Activated CD8-positive, alpha-beta memory T cell treated with anti-CD3 and anti-CD28 coated beads for 24 hours (primary cell): Measurements from ENCODE around the gene RAB10.
"Not testable (repeated sequence)": the region's sequence is repeated elsewhere in the genome, so short reads cannot be mapped to it uniquely, and the experiment has no call there.

Source experiments
- DNase-seq: peaks from one replicate; pipeline ENCODE4 v3.0.0-alpha.2; 2020

RAB10 gene

GRCh38 chr2:26033818-26034636 is at the start of gene RAB10:
Gene RAB10, plus strand, starts transcription at chr2:26034084. Its CDS starts 525 bp downstream, at chr2:26034609.
- peak; percentile 99 for DNase-seq

- no peak for DNase-seq
Measured at GRCh38 chr2:25988134-25988533, 45.8 kb upstream of the RAB10 start.

DNA sequence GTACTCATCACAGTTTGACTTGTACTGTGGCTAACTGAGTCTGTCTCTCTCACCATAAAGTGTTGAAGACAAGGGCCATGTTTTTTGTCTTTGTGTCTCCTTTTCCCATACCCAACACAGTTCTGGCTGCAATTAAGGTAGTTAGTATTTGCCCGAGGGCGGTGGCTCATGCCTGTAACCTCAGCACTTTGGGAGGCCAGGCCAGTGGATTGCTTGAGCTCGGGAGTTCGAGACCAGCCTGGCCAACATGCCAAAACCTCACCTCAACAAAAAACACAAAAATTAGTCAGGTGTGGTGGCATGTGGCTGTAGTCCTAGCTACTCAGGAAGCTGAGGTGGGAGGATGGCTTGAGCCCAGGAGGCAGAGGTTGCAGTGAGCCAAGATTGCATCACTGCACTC is 44.7 kb upstream of the RAB10 start:
- no peak for DNase-seq

GRCh38 chr2:25991965-25992364 is 41.9 kb upstream of the RAB10 start:
- no peak for DNase-seq

DNA sequence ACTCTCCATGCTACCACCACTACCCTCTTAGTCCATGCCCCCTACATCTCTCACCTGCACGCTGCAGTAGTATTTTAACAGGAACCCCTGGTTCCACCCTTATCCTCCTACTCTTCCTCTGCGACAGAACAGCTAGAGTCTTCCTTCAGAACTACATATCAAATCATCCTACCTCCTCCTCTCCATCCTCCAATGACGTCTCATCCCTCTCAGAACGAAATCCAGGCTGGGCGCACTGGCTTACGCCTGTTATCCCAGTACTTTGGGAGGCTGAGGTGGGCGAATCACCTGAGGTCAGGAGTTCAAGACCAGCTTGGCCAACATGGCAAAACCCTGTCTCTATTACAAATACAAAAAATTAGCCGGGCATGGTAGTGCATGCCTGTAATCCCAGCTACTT is 41.3 kb upstream of the RAB10 start:
- DNase-seq, result no peak

- DNase-seq, result no peak
Measured at GRCh38 chr2:25993049-25993448, 40.8 kb upstream of the RAB10 start.

GRCh38 chr2:25994509-25994908 is 39.4 kb upstream of the RAB10 start:
- no peak for DNase-seq

DNA sequence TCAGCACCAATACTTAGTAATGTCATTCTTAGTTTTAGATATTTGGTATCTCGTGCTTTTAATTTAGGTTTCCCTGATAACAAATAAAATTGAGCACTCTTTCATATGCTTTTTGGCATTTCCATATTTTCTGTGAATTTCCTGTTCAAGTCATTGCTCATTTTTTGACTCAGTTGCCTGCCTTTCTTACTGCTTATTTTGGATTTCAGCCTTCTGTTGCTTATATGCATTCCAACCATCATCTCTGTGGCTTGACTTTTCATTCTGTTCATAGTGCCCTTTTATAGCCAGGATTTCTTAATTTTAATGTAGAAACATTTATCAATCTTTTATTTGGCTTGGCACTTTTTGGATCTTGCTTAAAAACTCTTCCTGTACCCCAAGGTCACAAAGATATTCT is 37.0 kb upstream of the RAB10 start:
- no peak for DNase-seq

DNA sequence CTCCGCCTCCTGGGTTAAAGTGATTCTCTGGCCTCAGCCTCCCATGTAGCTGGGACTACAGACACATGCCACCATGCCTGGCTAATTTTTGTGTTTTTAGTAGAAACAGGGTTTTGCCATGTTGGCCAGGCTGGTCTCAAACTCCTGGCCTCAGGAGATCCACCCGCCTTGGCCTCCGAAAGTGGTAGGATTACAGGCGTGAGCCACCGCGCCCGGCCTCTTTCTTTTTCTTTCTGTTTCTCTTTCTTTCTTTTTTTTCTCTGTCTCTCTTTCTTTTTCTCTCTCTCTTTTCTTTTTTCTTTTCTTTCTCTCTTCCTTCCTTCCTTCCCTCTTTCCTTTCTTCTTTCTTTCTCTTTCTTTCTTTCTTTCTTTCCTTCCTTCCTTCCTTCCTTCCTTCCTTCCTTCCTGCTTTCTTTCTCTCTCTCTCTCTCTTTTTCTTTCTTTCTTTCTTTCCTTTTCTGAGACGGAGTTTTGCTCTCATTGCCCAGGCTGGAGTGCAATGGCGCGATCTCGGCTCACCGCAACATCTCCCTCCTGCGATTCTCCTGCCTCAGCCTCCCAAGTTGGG is 35.0 kb upstream of the RAB10 start:
- DNase-seq, result not testable (repeated sequence)

- not testable (repeated sequence) for DNase-seq
Measured at GRCh38 chr2:25999406-25999805, 34.5 kb upstream of the RAB10 start.

DNA sequence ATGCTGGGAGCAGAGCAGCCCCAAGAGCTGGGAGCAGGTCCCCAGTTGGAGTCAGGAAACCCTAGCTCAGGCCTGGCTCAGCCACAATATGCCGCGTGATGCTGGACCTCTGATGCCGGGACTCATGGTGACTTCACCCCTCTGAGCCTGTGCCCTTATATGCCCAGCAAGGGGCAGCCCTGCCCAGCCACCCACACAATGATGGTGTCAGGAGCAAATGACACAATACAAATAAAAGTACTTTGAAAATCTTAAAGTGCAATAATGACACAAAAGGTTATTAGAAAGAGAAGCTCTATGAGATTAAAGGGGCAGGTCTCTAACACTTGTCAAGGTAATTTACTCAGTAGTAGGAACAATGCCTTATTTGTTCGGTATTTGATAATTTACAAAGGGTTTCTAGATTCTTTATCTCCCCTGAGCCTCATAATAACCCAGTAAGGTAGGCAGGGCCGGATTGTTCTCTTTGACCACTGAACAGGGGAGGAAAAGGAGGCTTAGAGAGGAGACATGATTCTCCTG is 33.3 kb upstream of the RAB10 start:
- DNase-seq, result no peak

DNA sequence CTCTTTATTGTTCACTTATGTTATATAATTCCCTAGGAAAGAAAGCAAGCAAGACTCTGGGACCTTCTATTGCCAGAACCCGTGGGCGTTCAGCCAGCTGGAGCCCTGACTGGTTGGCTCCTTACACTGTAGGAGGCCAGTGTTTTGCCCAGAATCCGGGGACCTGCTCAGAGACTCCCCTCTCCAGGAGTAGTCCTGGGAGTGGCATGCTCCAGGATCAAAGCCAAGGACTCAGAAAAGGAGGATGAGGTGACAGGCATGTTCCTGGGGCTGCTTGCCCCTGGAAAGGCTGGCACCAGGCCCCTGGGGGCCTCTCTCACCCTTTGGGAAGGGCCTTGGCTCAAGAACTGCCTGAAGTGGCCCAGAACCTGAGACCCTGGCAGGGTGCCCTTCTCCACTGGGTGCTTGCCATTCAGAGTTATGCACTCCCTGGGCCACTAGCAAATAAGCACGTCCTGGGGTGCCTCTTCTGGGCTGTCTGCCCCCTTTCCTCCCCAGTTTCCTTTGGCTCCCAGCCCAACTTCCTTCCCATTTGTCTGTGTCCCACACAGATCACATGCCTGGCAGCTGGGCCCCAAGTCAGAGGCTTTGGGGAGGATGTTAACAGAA is 32.0 kb upstream of the RAB10 start:
- DNase-seq, result no peak

GRCh38 chr2:26002632-26003310 is 31.1 kb upstream of the RAB10 start:
- no peak for DNase-seq

DNA sequence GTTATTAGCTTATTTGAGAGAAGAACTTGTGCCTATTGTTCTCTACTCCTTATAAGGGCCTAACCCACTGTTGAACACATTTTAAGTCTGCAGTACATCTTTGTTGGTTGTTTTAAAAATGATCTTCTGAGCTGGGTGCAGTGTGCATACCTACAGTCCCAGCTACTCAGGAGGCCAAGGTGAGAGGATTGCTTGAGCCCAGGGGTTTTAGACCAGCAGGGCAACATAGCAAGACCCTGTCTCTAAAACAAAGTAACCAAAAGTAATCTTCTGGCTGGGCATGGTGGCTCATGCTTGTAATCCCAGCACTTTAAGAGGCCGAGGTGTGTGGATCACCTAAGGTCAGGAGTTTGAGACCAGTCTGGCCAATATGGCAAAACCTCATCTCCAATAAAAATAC is 25.8 kb upstream of the RAB10 start:
- DNase-seq, result no peak

- DNase-seq, result no peak
Measured at GRCh38 chr2:26008851-26009566, 24.9 kb upstream of the RAB10 start.

DNA sequence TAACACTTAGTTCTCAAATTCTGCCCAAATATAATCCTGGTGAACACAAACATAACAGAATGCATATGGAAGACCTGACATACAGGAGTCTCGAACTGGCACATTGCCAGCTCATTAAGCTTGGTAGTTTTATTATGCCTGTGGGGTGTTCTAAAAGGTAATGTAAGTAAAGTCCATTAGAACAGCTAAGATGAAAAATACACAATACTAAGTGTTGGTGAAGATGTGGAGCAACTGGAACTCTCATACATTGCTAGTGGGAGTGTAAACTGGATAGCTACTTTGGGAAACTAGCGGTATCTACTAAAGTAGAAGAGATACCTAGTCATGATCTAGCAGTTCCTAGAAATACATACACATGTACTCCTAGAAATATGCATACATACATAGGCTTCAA is 24.3 kb upstream of the RAB10 start:
- no peak for DNase-seq

- no peak for DNase-seq
Measured at GRCh38 chr2:26010943-26011342, 22.9 kb upstream of the RAB10 start.

- no peak for DNase-seq
Measured at GRCh38 chr2:26011609-26011989, 22.3 kb upstream of the RAB10 start.

GRCh38 chr2:26011990-26012856 is 21.7 kb upstream of the RAB10 start:
- no peak for DNase-seq

- DNase-seq, result no peak
Measured at GRCh38 chr2:26013668-26014067, 20.2 kb upstream of the RAB10 start.

- no peak for DNase-seq
Measured at GRCh38 chr2:26016012-26016705, 17.7 kb upstream of the RAB10 start.
